PC-3 (cell line): ENCODE measurements around the gene KNL1. TPM values are rescaled to one million over a fixed set of nuclear protein-coding genes. Genes with fewer than 3 reads are reported as not detected.

Experiments
- ATAC-seq: fragments of 200-7000 bp; cut with Tn5 transposase; 2 replicates; pipeline ENCODE4 v1.9.1; 2020; ENCODE audit warnings: mild to moderate bottlenecking, moderate library complexity
- BruUV-seq: library from RNA; stranded (reverse); fragments of 400-500 nt; replicated peaks from 2 replicates; lab custom pipeline; 2021; lab: Mats Ljungman, UMichigan
- CTCF ChIA-PET: fragments of 300-600 bp; sonication (Branson Sonifier 250); formaldehyde crosslinking; loops from one replicate; lab custom pipeline; 2022; ENCODE audit warnings: antibody characterized with exemption; lab: Charles Lee
- POLR2A ChIA-PET: fragments of 300-600 bp; sonication (Branson Sonifier 250); formaldehyde crosslinking; loops from one replicate; lab custom pipeline; 2022; ENCODE audit warnings: antibody characterized with exemption; ENCODE audit not compliant: unreplicated experiment; lab: Charles Lee
- DNase-seq: peaks from one replicate; pipeline ENCODE4 v3.0.0-alpha.2; 2015
- H2AFZ ChIP-seq: fragments of 300-600 bp; sonication (generic); 2 replicates; pipeline ENCODE4 v1.6.0; 2016; ENCODE audit warnings: antibody characterized with exemption, low read length
- H3F3A ChIP-seq: fragments of 300-600 bp; sonication (generic); one replicate; pipeline ENCODE4 v1.6.0; 2017; ENCODE audit warnings: antibody characterized with exemption, low read length, control low read depth, mild to moderate bottlenecking; ENCODE audit not compliant: unreplicated experiment
- H3K27ac ChIP-seq: fragments of 300-600 bp; sonication (generic); 2 replicates; pipeline ENCODE4 v1.5.1; 2016; ENCODE audit warnings: mild to moderate bottlenecking, low read length
- H3K27me3 ChIP-seq: fragments of 300-600 bp; sonication (generic); 2 replicates; pipeline ENCODE4 v1.6.1; 2016; ENCODE audit warnings: low read length, mixed read lengths
- H3K36me3 ChIP-seq: fragments of 300-600 bp; sonication (generic); 2 replicates; pipeline ENCODE4 v1.6.1; 2016; ENCODE audit warnings: low read depth, mixed run types, low read length, mixed read lengths
- H3K4me1 ChIP-seq: fragments of 300-600 bp; sonication (generic); 2 replicates; pipeline ENCODE4 v1.5.1; 2016; ENCODE audit warnings: low read length; ENCODE audit not compliant: insufficient read depth
- H3K4me2 ChIP-seq: fragments of 300-600 bp; sonication (generic); 2 replicates; pipeline ENCODE4 v1.6.0; 2016; ENCODE audit warnings: low read length
- H3K4me3 ChIP-seq: fragments of 300-600 bp; sonication (generic); 2 replicates; pipeline ENCODE4 v1.5.1; 2016; ENCODE audit warnings: mild to moderate bottlenecking, low read length, mixed read lengths
- H3K79me2 ChIP-seq: fragments of 300-600 bp; sonication (generic); 2 replicates; pipeline ENCODE4 v1.6.1; 2017; ENCODE audit warnings: low read length, mixed read lengths
- H3K9ac ChIP-seq: fragments of 300-600 bp; sonication (generic); 2 replicates; pipeline ENCODE4 v1.6.0; 2016; ENCODE audit warnings: mild to moderate bottlenecking, low read length
- H3K9me2 ChIP-seq: fragments of 300-600 bp; sonication (generic); replicated peaks from 2 replicates; pipeline ENCODE4 v1.6.1; 2016; ENCODE audit warnings: mixed run types, low read length, mixed read lengths
- H3K9me3 ChIP-seq: fragments of 300-600 bp; sonication (generic); 2 replicates; pipeline ENCODE4 v1.6.1; 2016; ENCODE audit warnings: low read length, mixed read lengths
- H4K20me1 ChIP-seq: fragments of 300-600 bp; sonication (generic); 2 replicates; pipeline ENCODE4 v1.6.1; 2016; ENCODE audit warnings: low read length, mixed read lengths
- CTCF ChIP-seq: fragments of 300-600 bp; sonication (generic); conservative IDR thresholded peaks from 2 replicates; pipeline ENCODE4 v1.5.1; 2017; ENCODE audit warnings: antibody characterized with exemption, low read depth, mild to moderate bottlenecking, low read length
- EZH2 ChIP-seq: fragments of 300-600 bp; sonication (generic); IDR thresholded peaks from one replicate; pipeline ENCODE4 v1.6.1; 2017; ENCODE audit warnings: antibody characterized with exemption, mild to moderate bottlenecking, low read length; ENCODE audit not compliant: unreplicated experiment
- EZH2phosphoT487 ChIP-seq: fragments of 300-600 bp; sonication (generic); IDR thresholded peaks from 2 replicates; pipeline ENCODE4 v1.6.1; 2018; ENCODE audit warnings: mild to moderate bottlenecking, antibody characterized with exemption, low read length, borderline replicate concordance
- intact Hi-C: fragments of 100-400 bp; cut with micrococcal nuclease; formaldehyde crosslinking; loops from 2 replicates; pipeline ENCODE4 v1.9.0; 2023
- total RNA-seq: library from RNA; depleted of rRNA; stranded (reverse); fragments of >200 nt; gene quantifications from 2 replicates; pipeline ENCODE4 v1.2.3, GENCODE V29; 2014

The KNL1 gene
- total RNA-seq, 1 experiment from 2014 or later: 33.8 TPM

DNA sequence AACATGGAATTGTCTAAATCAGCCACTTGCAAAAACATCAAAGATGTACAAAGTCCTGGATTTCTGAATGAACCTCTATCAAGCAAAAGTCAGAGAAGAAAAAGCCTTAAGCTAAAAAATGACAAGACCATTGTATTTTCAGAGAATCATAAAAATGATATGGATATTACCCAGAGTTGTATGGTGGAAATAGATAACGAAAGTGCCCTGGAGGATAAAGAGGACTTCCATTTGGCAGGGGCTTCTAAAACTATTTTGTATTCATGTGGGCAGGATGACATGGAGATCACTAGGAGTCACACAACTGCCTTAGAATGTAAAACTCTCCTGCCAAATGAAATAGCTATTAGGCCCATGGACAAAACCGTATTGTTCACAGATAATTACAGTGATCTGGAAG lies 29.3 kb downstream of the KNL1 start:
- Histone ChIP-seq H3K27me3 (no peaks in the 10 kb centered on the region), H3K4me2 (no peak overlapping the region), H3K27ac (no peak overlapping the region), H3K9ac (no peak overlapping the region), H3K79me2 (no peaks in the 10 kb centered on the region), H3K4me1 (no peaks in the 10 kb centered on the region), H4K20me1 (no peaks in the 10 kb centered on the region), H3K9me3 (no peaks in the 10 kb centered on the region), H2AFZ (no peak overlapping the region), H3K9me2 (no peaks in the 10 kb centered on the region), H3K4me3 (no peak overlapping the region), H3F3A (peaks cover 4% of the 10 kb centered on the region), H3K36me3 (peaks cover 20% of the 10 kb centered on the region)
- no TSS peak for BruUV-seq
- ChIA-PET POLR2A (no interaction called here), CTCF (no interaction called here)
- DNase-seq (no peak), ATAC-seq (no peak)
- no peak for TF ChIP-seq EZH2
- no peak for TF ChIP-seq EZH2phosphoT487
- TF ChIP-seq CTCF: no peak
- intact Hi-C loops: no loop called here

GRCh38 chr15:40630313-40630712 lies 36.3 kb downstream of the KNL1 start:
- Histone ChIP-seq H3F3A (peaks cover 6% of the 10 kb centered on the region), H3K27me3 (no peaks in the 10 kb centered on the region), H3K4me2 (no peak overlapping the region), H3K79me2 (no peaks in the 10 kb centered on the region), H3K4me3 (no peak overlapping the region), H4K20me1 (no peaks in the 10 kb centered on the region), H2AFZ (no peak overlapping the region), H3K27ac (no peak overlapping the region), H3K9me2 (no peaks in the 10 kb centered on the region), H3K36me3 (peaks cover 13% of the 10 kb centered on the region), H3K9ac (no peak overlapping the region), H3K9me3 (no peaks in the 10 kb centered on the region), H3K4me1 (peaks cover 5% of the 10 kb centered on the region; the same call in 1 of the 2 replicates)
- POLR2A ChIA-PET: no interaction called here
- BruUV-seq: no TSS peak
- CTCF ChIA-PET: interaction anchor here (0.6 kb wide), 1 partner anchor 32 kb away, joined by 3 read pairs; no protein-coding TSS in a partner anchor
- DNase-seq (no peak), ATAC-seq (no peak)
- intact Hi-C loops: no loop called here
- TF ChIP-seq EZH2 (no peak), EZH2phosphoT487 (no peak), CTCF (no peak)

- intact Hi-C loops: no loop called here
- H3K79me2 ChIP-seq: no peaks in the 10 kb centered on the region
- H3F3A ChIP-seq: peaks cover 4% of the 10 kb centered on the region
- DNase-seq (peak; percentile 61), ATAC-seq (peak; percentile 97)
- H3K27ac ChIP-seq: peak overlapping the region; percentile 30; the same call in 1 of the 2 replicates
- no peaks in the 10 kb centered on the region for H3K9me3 ChIP-seq
- H3K4me2 ChIP-seq: no peak overlapping the region
- H3K9ac ChIP-seq: no peak overlapping the region
- peaks cover 5% of the 10 kb centered on the region; the same call in 1 of the 2 replicates for H3K4me1 ChIP-seq
- BruUV-seq: no TSS peak
- no peaks in the 10 kb centered on the region for H3K27me3 ChIP-seq
- H3K9me2 ChIP-seq: no peaks in the 10 kb centered on the region
- H4K20me1 ChIP-seq: no peaks in the 10 kb centered on the region
- no peak overlapping the region for H2AFZ ChIP-seq
- POLR2A ChIA-PET: interaction anchor here (0.6 kb wide), 1 partner anchor 80 kb away, joined by 4 read pairs; no protein-coding TSS in a partner anchor
- TF ChIP-seq EZH2 (no peak), CTCF (no peak), EZH2phosphoT487 (no peak)
- no peak overlapping the region for H3K4me3 ChIP-seq
- CTCF ChIA-PET: interaction anchor here (0.6 kb wide), 1 partner anchor 261 kb away, joined by 4 read pairs; no protein-coding TSS in a partner anchor
- peaks cover 22% of the 10 kb centered on the region for H3K36me3 ChIP-seq
These were observed 39.1 kb downstream of the KNL1 start for GRCh38 chr15:40633178-40633577.
